GM19438 (cell line): ENCODE measurements around the gene MAPK10.
"Not testable (repeated sequence)": the region's sequence is repeated elsewhere in the genome, so short reads cannot be mapped to it uniquely, and the experiment has no call there.

Experiments used
- ATAC-seq: cut with Tn5 transposase; IDR thresholded peaks from one replicate; pipeline ENCODE4 v1.9.1; 2021; ENCODE audit warnings: low read depth; ENCODE audit not compliant: unreplicated experiment

MAPK10 gene

GRCh38 chr4:86218746-86219473, 140.9 kb downstream of the MAPK10 start:
- ATAC-seq, result no peak

GRCh38 chr4:86203176-86203575, 156.7 kb downstream of the MAPK10 start:
- no peak for ATAC-seq

GRCh38 chr4:86185659-86186058, 174.2 kb downstream of the MAPK10 start:
- ATAC-seq, result no peak

- ATAC-seq, result no peak
These were observed 175.0 kb downstream of the MAPK10 start for GRCh38 chr4:86184901-86185285.

GRCh38 chr4:86184216-86184900, 175.5 kb downstream of the MAPK10 start:
- ATAC-seq, result no peak

DNA sequence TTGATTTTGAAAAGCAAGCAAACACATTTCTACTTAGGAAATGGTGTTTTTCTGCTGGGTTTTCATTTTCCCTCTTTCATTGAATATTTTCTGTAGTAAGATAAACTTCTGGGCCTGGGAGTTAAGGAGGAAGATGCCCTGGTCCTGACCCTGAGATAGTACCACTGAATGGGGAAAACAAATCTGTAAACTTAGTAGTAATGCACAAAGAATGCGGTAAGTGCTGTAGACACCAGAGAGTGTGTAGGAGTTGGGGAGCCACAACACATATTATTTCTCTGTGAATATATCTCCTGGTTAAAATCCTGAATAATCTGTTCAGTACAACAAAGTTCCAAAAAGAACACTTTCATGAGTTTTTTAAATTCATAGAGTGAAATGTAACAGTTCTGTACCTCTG, 178.3 kb downstream of the MAPK10 start:
- no peak for ATAC-seq

- no peak for ATAC-seq
These were observed 181.6 kb downstream of the MAPK10 start for GRCh38 chr4:86178211-86178610.

- no peak for ATAC-seq
These were observed 185.3 kb downstream of the MAPK10 start for GRCh38 chr4:86174506-86174905.

DNA sequence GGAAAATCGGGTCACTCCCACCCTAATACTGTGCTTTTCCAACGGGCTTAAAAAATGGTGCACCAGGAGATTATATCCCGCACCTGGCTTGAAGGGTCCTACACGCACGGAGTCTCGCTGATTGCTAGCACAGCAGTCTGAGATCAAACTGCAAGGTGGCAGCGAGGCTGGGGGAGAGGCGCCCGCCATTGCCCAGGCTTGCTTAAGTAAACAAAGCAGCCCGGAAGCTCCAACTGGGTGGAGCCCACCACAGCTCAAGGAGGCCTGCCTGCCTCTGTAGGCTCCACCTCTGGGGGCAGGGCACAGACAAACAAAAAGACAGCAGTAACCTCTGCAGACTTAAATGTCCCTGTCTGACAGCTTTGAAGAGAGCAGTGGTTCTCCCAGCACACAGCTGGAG, 191.5 kb downstream of the MAPK10 start:
- ATAC-seq, result not testable (repeated sequence)

GRCh38 chr4:86160426-86160825, 199.4 kb downstream of the MAPK10 start:
- ATAC-seq, result no peak

GRCh38 chr4:86159216-86159615, 200.6 kb downstream of the MAPK10 start:
- no peak for ATAC-seq

DNA sequence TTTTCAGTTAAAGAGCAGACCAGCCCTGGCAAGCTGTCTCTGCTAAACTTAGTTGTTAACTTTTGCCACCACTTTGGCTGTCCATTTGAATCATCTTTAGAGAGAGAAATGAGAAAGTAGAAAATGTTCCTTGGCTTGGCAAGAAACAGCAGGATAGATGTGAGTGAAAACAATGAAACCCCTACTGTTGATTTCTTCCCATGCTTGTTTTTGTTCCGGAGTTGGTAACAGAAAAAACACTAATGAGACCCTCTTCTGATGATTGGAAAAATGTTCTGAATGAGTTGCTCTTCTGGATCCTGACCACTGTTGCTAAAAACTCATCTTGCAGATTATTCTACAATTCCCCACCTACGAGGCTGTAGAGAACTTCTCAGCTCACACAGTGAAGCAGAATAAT, 203.3 kb downstream of the MAPK10 start:
- ATAC-seq, result no peak

DNA sequence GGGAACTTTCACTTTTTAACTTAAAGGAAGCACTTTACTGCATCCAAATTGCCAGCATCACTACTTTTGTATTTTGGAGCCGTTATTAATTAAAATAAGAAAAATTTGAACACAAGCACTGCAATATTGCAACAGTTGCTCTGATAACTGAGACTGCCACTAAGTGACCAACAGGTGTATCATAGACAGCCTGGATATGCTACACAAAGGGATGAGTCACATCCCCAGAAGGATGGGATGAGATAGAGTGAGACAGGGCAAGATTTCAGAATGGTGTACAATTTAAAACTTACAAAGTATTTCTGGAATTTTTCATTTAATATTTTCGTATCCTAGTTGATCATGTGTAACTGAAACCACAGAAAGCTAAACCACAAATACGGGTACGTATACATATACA, 204.1 kb downstream of the MAPK10 start:
- no peak for ATAC-seq

GRCh38 chr4:86152454-86152853, 207.4 kb downstream of the MAPK10 start:
- ATAC-seq, result no peak

- no peak for ATAC-seq
These were observed 208.7 kb downstream of the MAPK10 start for GRCh38 chr4:86151196-86151595.

DNA sequence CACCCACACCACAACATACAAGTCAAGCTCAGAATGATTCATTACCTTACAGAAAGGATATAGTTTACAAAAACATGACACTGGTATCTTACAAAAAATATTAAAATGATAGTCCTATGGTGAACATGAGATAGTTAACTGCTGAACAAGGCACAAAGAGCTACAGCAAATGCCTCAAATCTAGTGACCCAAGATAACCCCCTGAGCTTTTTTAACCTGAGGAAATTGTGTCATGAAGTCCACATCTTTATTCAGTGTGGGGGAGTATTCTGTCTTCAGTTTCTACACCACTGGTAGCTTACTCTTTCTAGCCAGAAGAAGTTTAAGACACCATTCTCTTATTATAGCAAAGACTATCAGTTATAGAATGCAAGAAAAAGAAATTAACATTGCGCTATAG, 218.7 kb downstream of the MAPK10 start:
- no peak for ATAC-seq

- ATAC-seq, result no peak
These were observed 227.4 kb downstream of the MAPK10 start for GRCh38 chr4:86132468-86132867.

GRCh38 chr4:86131456-86131855, 228.4 kb downstream of the MAPK10 start:
- ATAC-seq, result no peak

DNA sequence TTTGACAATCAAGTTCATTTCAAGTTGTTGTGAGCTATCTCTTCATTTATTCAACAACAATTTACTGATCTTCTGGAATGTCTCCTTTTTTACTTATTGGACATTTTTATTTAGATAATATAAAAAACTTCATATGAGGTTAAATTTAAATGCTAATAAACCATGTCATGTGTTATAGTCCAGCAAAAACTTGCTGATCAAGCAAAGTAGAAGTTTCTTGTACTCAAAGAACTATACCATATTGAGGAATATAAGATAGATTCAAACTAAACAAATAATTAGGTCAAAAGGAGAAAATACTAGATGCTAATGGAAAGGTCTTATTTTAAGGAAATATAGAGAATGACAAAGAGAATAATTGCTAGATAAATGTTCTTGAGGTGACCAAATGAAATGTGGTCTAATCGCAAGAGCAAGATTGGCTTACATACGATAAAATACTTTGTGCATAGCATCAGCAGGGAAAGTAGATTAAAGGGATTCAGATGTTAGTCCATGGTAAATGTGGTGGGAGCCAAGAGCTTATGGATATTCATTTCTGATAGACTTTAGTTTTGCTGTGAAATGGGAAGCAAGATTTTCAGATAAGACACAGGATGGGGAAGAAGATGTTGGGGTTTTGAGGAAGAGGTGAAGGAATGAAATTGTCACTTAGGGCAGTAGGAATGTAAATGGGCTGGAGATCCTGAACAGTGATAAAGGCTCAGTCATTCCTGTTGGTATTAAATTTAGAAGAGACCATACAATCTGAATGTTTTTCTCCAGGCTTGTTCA, 229.5 kb downstream of the MAPK10 start:
- ATAC-seq, result no peak

GRCh38 chr4:86129546-86129945, 230.3 kb downstream of the MAPK10 start:
- no peak for ATAC-seq

DNA sequence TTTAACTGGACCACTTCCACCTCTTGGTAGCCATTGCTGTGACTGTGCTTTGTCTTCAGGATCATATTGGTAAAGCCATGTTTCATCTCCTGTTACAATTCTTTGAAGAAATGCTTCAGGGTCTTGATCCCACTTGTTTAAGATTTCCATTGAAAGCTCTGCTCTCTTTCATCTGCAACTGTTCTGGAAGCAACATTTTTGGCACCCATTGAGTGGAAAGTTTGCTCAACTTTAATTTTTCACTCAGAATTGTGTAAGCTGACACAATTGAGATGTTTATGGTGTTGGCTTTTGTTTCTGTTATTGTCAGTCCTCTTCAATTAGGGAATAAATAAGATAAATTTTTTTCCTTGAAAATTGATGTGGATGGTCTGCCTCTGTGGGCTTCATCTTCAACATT, 237.4 kb downstream of the MAPK10 start:
- no peak for ATAC-seq

DNA sequence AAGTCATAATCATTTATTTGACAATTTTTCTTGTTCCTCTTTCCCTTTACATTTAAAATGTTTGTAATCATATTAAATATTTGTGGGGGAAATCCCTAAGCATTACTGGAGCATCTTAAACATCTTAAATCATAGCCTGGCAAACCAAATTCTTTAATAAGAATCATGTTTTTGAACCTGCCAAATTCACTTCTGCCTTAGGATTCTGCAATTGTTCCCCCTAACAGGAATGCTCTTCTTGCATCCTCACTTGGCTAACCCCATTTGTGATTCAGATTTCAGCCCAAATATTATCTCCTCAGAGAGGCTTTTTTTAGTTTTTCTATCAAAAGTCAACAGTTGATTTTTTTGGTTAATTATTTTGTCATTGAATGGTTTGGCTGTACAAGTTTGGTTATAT, 241.1 kb downstream of the MAPK10 start:
- no peak for ATAC-seq
